Measurements from ENCODE around the gene KRT8. TPM values are rescaled to one million over a fixed set of nuclear protein-coding genes. Genes with fewer than 3 reads are reported as not detected.

KRT8 gene
- total and polyA plus RNA-seq, 2 donors (not counting 1 experiment from before 2014, with no cell fraction given): 0.24 to 0.94 TPM

- CTCF ChIA-PET: interaction anchor here (1.8 to 2.5 kb wide), 2 partner anchors 9 to 14 kb away, joined by 11 to 12 read pairs; no protein-coding TSS in a partner anchor
- Histone ChIP-seq H2AFZ (ENCODE audit: insufficient read depth, low read depth, low read length, poor library complexity, severe bottlenecking) (peak overlapping the region; percentile 54), H4K20me1 (ENCODE audit: control insufficient read depth, insufficient read depth, low read length, poor library complexity, severe bottlenecking) (no peaks in the 10 kb centered on the region), H3K27me3 (replicated peaks in 1 of 4; ENCODE audit: control extremely low read depth in 1 of 4, control insufficient read depth in 3 of 4, insufficient read depth in 4 of 4, low read length in 3 of 4) (peaks cover 0 to 19% (median 4%) of the 10 kb centered on the region in 4 experiments), H3K36me3 (replicated peaks in 1 of 2; ENCODE audit: control extremely low read depth in 1 of 2, control insufficient read depth in 1 of 2, extremely low read depth in 1 of 2, insufficient read depth in 2 of 2, low read length in 1 of 2) (no peaks in the 10 kb centered on the region), H3K9ac (ENCODE audit: low read length) (no peak overlapping the region), H3K4me3 (ENCODE audit: control extremely low read depth in 1 of 5, extremely low read depth in 1 of 5, insufficient read depth in 1 of 5, low read depth in 2 of 5, low read length in 4 of 5) (no peak overlapping the region), H3K4me2 (replicated peaks; ENCODE audit: low read depth, low read length, poor library complexity, severe bottlenecking) (peak overlapping the region; percentile 60), H3K79me2 (ENCODE audit: control insufficient read depth, insufficient read depth, low read length) (no peaks in the 10 kb centered on the region), H3K27ac (ENCODE audit: low read length in 2 of 2) (no peak overlapping the region), H3K9me3 (ENCODE audit: control extremely low read depth in 1 of 3, control insufficient read depth in 2 of 3, insufficient read depth in 1 of 3, low read length in 2 of 3) (no peaks in the 10 kb centered on the region), H3K4me1 (ENCODE audit: control insufficient read depth in 2 of 2, insufficient read depth in 2 of 2, low read length in 2 of 2) (peaks cover 25 to 32% of the 10 kb centered on the region in 2 donors)
- intact Hi-C loops (cut with micrococcal nuclease): loop anchor here (10.0 kb wide), 2 partner anchors 286 to 716 kb away; no protein-coding TSS in a partner anchor
- DNase-seq (peak; percentile 73), ATAC-seq (ENCODE audit: low read depth) (peak; percentile 51)
- no peaks in the 10 kb centered on the region for H3K9me3 Mint-ChIP-seq (ENCODE audit: insufficient read depth)
- H3K27me3 Mint-ChIP-seq: peaks cover 13% of the 10 kb centered on the region
- TF ChIP-seq CTCF (IDR thresholded peaks at IDR 0.05) (peak; percentile 75), EZH2 (IDR thresholded peaks at IDR 0.05; ENCODE audit: borderline replicate concordance, insufficient read depth, low read depth, low read length, poor library complexity, severe bottlenecking) (no peak)
- POLR2A ChIA-PET: interaction anchor here (0.6 kb wide), 1 partner anchor 225 kb away, joined by 3 read pairs; no protein-coding TSS in a partner anchor
- H3K4me1 Mint-ChIP-seq: peaks cover 37% of the 10 kb centered on the region
- H3K27ac Mint-ChIP-seq: no peak overlapping the region
- WGBS (ENCODE audit: insufficient coverage): 31% methylated on average over 12 of the region's 14 CpGs
- peak overlapping the region; percentile 6 for H3K4me3 Mint-ChIP-seq
Observed at GRCh38 chr12:52870361-52871290, 34.2 kb downstream of the KRT8 start.

GRCh38 chr12:52867642-52868041 lies 37.2 kb downstream of the KRT8 start:
- H3K4me2 ChIP-seq (replicated peaks; ENCODE audit: low read depth, low read length, poor library complexity, severe bottlenecking): peak overlapping the region; percentile 43

More at GRCh38 chr12:52867642-52868041, 37.2 kb downstream of the KRT8 start:
- WGBS (ENCODE audit: insufficient coverage): 0% methylated on average over 5 of the region's 9 CpGs
- H3K27ac Mint-ChIP-seq: no peak overlapping the region
- H3K4me3 Mint-ChIP-seq: peak overlapping the region; percentile 34
- ATAC-seq (ENCODE audit: low read depth) (no peak), DNase-seq (no peak)
- no peaks in the 10 kb centered on the region for H4K20me1 ChIP-seq (ENCODE audit: control insufficient read depth, insufficient read depth, low read length, poor library complexity, severe bottlenecking)
- TF ChIP-seq EZH2 (IDR thresholded peaks at IDR 0.05; ENCODE audit: borderline replicate concordance, insufficient read depth, low read depth, low read length, poor library complexity, severe bottlenecking) (no peak), CTCF (IDR thresholded peaks at IDR 0.05) (no peak)
- H3K27me3 ChIP-seq (replicated peaks in 1 of 4; ENCODE audit: control extremely low read depth in 1 of 4, control insufficient read depth in 3 of 4, insufficient read depth in 4 of 4, low read length in 3 of 4): no peaks in the 10 kb centered on the region
- intact Hi-C loops (cut with micrococcal nuclease): no loop called here
- CTCF ChIA-PET: interaction anchor here (0.6 to 1.4 kb wide), 5 partner anchors 10 to 210 kb away, joined by 3 to 7 read pairs (median 3); no protein-coding TSS in a partner anchor
- no peaks in the 10 kb centered on the region for H3K27me3 Mint-ChIP-seq
- no peaks in the 10 kb centered on the region for H3K79me2 ChIP-seq (ENCODE audit: control insufficient read depth, insufficient read depth, low read length)
- POLR2A ChIA-PET: no interaction called here
- H3K27ac ChIP-seq (ENCODE audit: low read length in 2 of 2): no peak overlapping the region
- no peak overlapping the region for H3K9ac ChIP-seq (ENCODE audit: low read length)
- H3K4me1 Mint-ChIP-seq: peaks cover 23% of the 10 kb centered on the region
- no peaks in the 10 kb centered on the region for H3K9me3 Mint-ChIP-seq (ENCODE audit: insufficient read depth)
- no peaks in the 10 kb centered on the region for H3K36me3 ChIP-seq (replicated peaks in 1 of 2; ENCODE audit: control extremely low read depth in 1 of 2, control insufficient read depth in 1 of 2, extremely low read depth in 1 of 2, insufficient read depth in 2 of 2, low read length in 1 of 2)
- peak overlapping the region; percentile 50 for H2AFZ ChIP-seq (ENCODE audit: insufficient read depth, low read depth, low read length, poor library complexity, severe bottlenecking)
- H3K4me3 ChIP-seq (ENCODE audit: control extremely low read depth in 1 of 5, extremely low read depth in 1 of 5, insufficient read depth in 1 of 5, low read depth in 2 of 5, low read length in 4 of 5): no peak overlapping the region
- peaks cover 13 to 20% of the 10 kb centered on the region in 2 donors for H3K4me1 ChIP-seq (ENCODE audit: control insufficient read depth in 2 of 2, insufficient read depth in 2 of 2, low read length in 2 of 2)
- H3K9me3 ChIP-seq (ENCODE audit: control extremely low read depth in 1 of 3, control insufficient read depth in 2 of 3, insufficient read depth in 1 of 3, low read length in 2 of 3): no peaks in the 10 kb centered on the region
